Lower leg skin (tissue), 3 donors: Measurements from ENCODE around the gene GRM7.

ENCODE experiments used
- POLR2A ChIP-seq, 2 donors: fragments of 450-650 bp; IDR thresholded peaks; one replicate each; pipeline ENCODE4 v1.6.1; 2016 to 2017; ENCODE audit warnings: antibody characterized with exemption in 2 of 2, mild to moderate bottlenecking in 1 of 2, moderate library complexity in 1 of 2
- TF ChIP-seq, protein P1 (sequence below), 3 donors: fragments of 450-650 bp; IDR thresholded peaks; one replicate each; pipeline ENCODE4 v1.5.1; 2016; ENCODE audit warnings: antibody characterized with exemption in 3 of 3, mild to moderate bottlenecking in 3 of 3, moderate library complexity in 2 of 3

DNA sequence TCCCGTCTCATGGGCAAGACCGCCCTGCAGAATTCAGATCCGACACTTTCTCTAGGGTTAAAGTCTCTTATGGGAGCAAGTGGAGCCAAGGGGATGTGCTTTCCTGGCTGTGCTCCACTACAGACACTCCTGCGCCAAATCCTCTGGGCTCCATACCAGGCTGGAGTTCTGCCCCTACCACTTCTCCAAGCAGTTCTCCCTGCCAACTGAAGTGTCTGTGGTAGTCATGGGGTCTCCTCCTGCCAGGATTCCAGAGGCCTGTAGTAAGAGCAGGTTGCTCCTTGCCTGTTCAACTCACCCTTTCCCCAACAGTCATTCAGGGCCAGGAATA is 403.2 kb downstream of the GRM7 start:
- TF ChIP-seq POLR2A (IDR thresholded peaks at IDR 0.05): no peak
- TF ChIP-seq, protein P1, sequence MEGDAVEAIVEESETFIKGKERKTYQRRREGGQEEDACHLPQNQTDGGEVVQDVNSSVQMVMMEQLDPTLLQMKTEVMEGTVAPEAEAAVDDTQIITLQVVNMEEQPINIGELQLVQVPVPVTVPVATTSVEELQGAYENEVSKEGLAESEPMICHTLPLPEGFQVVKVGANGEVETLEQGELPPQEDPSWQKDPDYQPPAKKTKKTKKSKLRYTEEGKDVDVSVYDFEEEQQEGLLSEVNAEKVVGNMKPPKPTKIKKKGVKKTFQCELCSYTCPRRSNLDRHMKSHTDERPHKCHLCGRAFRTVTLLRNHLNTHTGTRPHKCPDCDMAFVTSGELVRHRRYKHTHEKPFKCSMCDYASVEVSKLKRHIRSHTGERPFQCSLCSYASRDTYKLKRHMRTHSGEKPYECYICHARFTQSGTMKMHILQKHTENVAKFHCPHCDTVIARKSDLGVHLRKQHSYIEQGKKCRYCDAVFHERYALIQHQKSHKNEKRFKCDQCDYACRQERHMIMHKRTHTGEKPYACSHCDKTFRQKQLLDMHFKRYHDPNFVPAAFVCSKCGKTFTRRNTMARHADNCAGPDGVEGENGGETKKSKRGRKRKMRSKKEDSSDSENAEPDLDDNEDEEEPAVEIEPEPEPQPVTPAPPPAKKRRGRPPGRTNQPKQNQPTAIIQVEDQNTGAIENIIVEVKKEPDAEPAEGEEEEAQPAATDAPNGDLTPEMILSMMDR (IDR thresholded peaks at IDR 0.05): no peak
